GM18520 (cell line): ENCODE measurements around the gene ZP2.
"Not testable (repeated sequence)": the region's sequence is repeated elsewhere in the genome, so short reads cannot be mapped to it uniquely, and the experiment has no call there.

Experiments
- ATAC-seq: cut with Tn5 transposase; IDR thresholded peaks from one replicate; pipeline ENCODE4 v1.9.1; 2021; ENCODE audit not compliant: unreplicated experiment

ZP2 gene

GRCh38 chr16:21179126-21179982, 32.0 kb downstream of the ZP2 start:
- ATAC-seq = no peak

GRCh38 chr16:21175397-21175796, 36.0 kb downstream of the ZP2 start:
- ATAC-seq = no peak

- ATAC-seq = no peak
Observed at GRCh38 chr16:21172650-21173049, 38.7 kb downstream of the ZP2 start.

GRCh38 chr16:21170116-21170515, 41.3 kb downstream of the ZP2 start:
- ATAC-seq = not testable (repeated sequence)

GRCh38 chr16:21169249-21169981, 42.0 kb downstream of the ZP2 start:
- ATAC-seq = no peak

- no peak for ATAC-seq
Observed at GRCh38 chr16:21167929-21168602, 43.3 kb downstream of the ZP2 start.

GRCh38 chr16:21167360-21167759, 44.0 kb downstream of the ZP2 start:
- ATAC-seq = no peak

- no peak for ATAC-seq
Observed at GRCh38 chr16:21166561-21166961, 44.8 kb downstream of the ZP2 start.

GRCh38 chr16:21164521-21165168, 46.7 kb downstream of the ZP2 start:
- no peak for ATAC-seq

- ATAC-seq = no peak
Observed at GRCh38 chr16:21163576-21163975, 47.8 kb downstream of the ZP2 start.

- ATAC-seq = no peak
Observed at GRCh38 chr16:21162661-21163151, 48.7 kb downstream of the ZP2 start.

- no peak for ATAC-seq
Observed at GRCh38 chr16:21161211-21161610, 50.2 kb downstream of the ZP2 start.

GRCh38 chr16:21160276-21160675, 51.1 kb downstream of the ZP2 start:
- no peak for ATAC-seq

- no peak for ATAC-seq
Observed at GRCh38 chr16:21159281-21159951, 52.0 kb downstream of the ZP2 start.

GRCh38 chr16:21158208-21159110, 52.9 kb downstream of the ZP2 start, which contains the start of gene LDAF1:
Gene LDAF1 (plus strand): TSS chr16:21158674. CDS start chr16:21161183, 2,509 bp downstream.
- peak; percentile 44 for ATAC-seq

GRCh38 chr16:21157632-21158031, 53.7 kb downstream of the ZP2 start:
- no peak for ATAC-seq

GRCh38 chr16:21156767-21157467, 54.5 kb downstream of the ZP2 start:
- ATAC-seq = no peak

GRCh38 chr16:21156011-21156410, 55.4 kb downstream of the ZP2 start:
- not testable (repeated sequence) for ATAC-seq
